ENCODE measurements around the gene NTRK1.

NTRK1 gene

GRCh38 chr1:156898161-156898566 lies 37.5 kb downstream of the NTRK1 start:
- no peak for DNase-seq (ENCODE audit: low spot score)

- DNase-seq (ENCODE audit: low spot score), result no peak
These were observed 38.5 kb downstream of the NTRK1 start for GRCh38 chr1:156898971-156899664.

- DNase-seq (ENCODE audit: low spot score), result no peak
These were observed 39.5 kb downstream of the NTRK1 start for GRCh38 chr1:156899956-156900718.

GRCh38 chr1:156900896-156901589 lies 40.4 kb downstream of the NTRK1 start:
- no peak for DNase-seq (ENCODE audit: low spot score)

GRCh38 chr1:156901590-156901900 lies 40.9 kb downstream of the NTRK1 start:
- DNase-seq (ENCODE audit: low spot score), result no peak

- peak; percentile 44 for DNase-seq (ENCODE audit: low spot score)
These were observed 41.6 kb downstream of the NTRK1 start for GRCh38 chr1:156901966-156902915.

- no peak for DNase-seq (ENCODE audit: low spot score)
These were observed 42.8 kb downstream of the NTRK1 start for GRCh38 chr1:156903328-156904091.

- DNase-seq (ENCODE audit: low spot score), result no peak
These were observed 43.7 kb downstream of the NTRK1 start for GRCh38 chr1:156904187-156904959.

- no peak for DNase-seq (ENCODE audit: low spot score)
These were observed 44.5 kb downstream of the NTRK1 start for GRCh38 chr1:156905176-156905575.

GRCh38 chr1:156905651-156906050 lies 45.0 kb downstream of the NTRK1 start:
- DNase-seq (ENCODE audit: low spot score), result no peak

- DNase-seq (ENCODE audit: low spot score), result no peak
These were observed 45.7 kb downstream of the NTRK1 start for GRCh38 chr1:156906206-156906906.

GRCh38 chr1:156908541-156908940 lies 47.9 kb downstream of the NTRK1 start:
- no peak for DNase-seq (ENCODE audit: low spot score)

GRCh38 chr1:156908955-156909354 lies 48.3 kb downstream of the NTRK1 start:
- DNase-seq (ENCODE audit: low spot score), result no peak

- DNase-seq (ENCODE audit: low spot score), result no peak
These were observed 49.0 kb downstream of the NTRK1 start for GRCh38 chr1:156909671-156910070.

- peak; percentile 59 for DNase-seq (ENCODE audit: low spot score)
These were observed 49.7 kb downstream of the NTRK1 start for GRCh38 chr1:156910309-156910782.

- no peak for DNase-seq (ENCODE audit: low spot score)
These were observed 51.1 kb downstream of the NTRK1 start for GRCh38 chr1:156911577-156912298.

GRCh38 chr1:156912310-156912709 lies 51.6 kb downstream of the NTRK1 start:
- no peak for DNase-seq (ENCODE audit: low spot score)

GRCh38 chr1:156912861-156913808 lies 52.5 kb downstream of the NTRK1 start:
- DNase-seq (ENCODE audit: low spot score), result peak; percentile 54
